Activated CD4-positive, alpha-beta memory T cell treated with anti-CD3 and anti-CD28 coated beads, Interleukin-2, amount 10 ng/mL, durations not matched to agents 7 days and 5 days (primary cell): ENCODE measurements around the gene TP53INP2. TPM values are rescaled to one million over a fixed set of nuclear protein-coding genes. Genes with fewer than 3 reads are reported as not detected.

Source experiments
- CTCF ChIA-PET: fragments of 350-600 bp; sonication (Branson Sonifier 250); formaldehyde crosslinking; loops from one replicate; lab custom pipeline; 2021; ENCODE audit warnings: antibody characterized with exemption, inconsistent platforms; lab: Charles Lee
- POLR2A ChIA-PET: fragments of 350-600 bp; sonication (Branson Sonifier 250); formaldehyde crosslinking; loops from one replicate; lab custom pipeline; 2021; ENCODE audit warnings: antibody characterized with exemption; lab: Charles Lee
- DNase-seq: peaks from one replicate; pipeline ENCODE4 v3.0.0-alpha.2; 2020
- H3K27ac Mint-ChIP-seq: one replicate; pipeline ENCODE4 v1.8.0; 2021; ENCODE audit warnings: mild to moderate bottlenecking, mixed read lengths
- H3K27me3 Mint-ChIP-seq: one replicate; pipeline ENCODE4 v1.8.0; 2021; ENCODE audit warnings: mixed read lengths
- H3K36me3 Mint-ChIP-seq: one replicate; pipeline ENCODE4 v1.8.0; 2021; ENCODE audit warnings: low read depth, mixed read lengths
- H3K4me1 Mint-ChIP-seq: one replicate; pipeline ENCODE4 v1.8.0; 2021; ENCODE audit warnings: mixed read lengths
- H3K4me3 Mint-ChIP-seq: one replicate; pipeline ENCODE4 v1.8.0; 2021; ENCODE audit warnings: mild to moderate bottlenecking, mixed read lengths
- H3K9me3 Mint-ChIP-seq: one replicate; pipeline ENCODE4 v1.8.0; 2021; ENCODE audit warnings: mixed read lengths
- total RNA-seq, 2 experiments: library from RNA; stranded (reverse); gene quantifications; one replicate each; pipeline ENCODE4 v1.2.3, GENCODE V29; 2021

The TP53INP2 gene
- total RNA-seq, 2 experiments from 2014 or later: 3.3 TPM

DNA sequence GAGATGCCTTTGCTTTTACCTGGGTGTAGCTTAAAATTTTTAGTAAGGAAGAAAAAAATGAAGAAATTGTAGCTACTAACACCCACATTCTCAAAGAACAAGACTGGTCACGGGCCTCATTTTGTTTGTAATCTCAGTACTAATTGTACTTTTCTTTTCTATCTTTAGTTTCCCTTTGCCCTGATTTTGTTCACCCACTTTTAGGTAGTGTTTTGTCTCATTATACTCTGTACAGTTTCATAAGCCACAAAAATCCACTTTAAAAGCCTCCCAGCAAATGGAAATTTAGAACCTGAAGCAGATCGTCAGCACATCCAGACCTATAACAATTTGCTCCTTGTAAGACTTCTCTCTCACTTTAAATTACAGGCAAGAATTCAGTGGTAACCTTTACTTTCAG lies 43.3 kb downstream of the TP53INP2 start:
- CTCF ChIA-PET: interaction anchor here (0.6 to 3.1 kb wide), 6 partner anchors 15 to 553 kb away, joined by 3 to 12 read pairs (median 5); no protein-coding TSS in a partner anchor
- no peak overlapping the region for H3K27ac Mint-ChIP-seq
- no peak for DNase-seq
- H3K4me1 Mint-ChIP-seq: peaks cover 8% of the 10 kb centered on the region
- POLR2A ChIA-PET: interaction anchor here (0.7 kb wide), 1 partner anchor 43 kb away, joined by 3 read pairs; the partner anchor contains the start of gene TP53INP2
- no peak overlapping the region for H3K4me3 Mint-ChIP-seq
- no peaks in the 10 kb centered on the region for H3K9me3 Mint-ChIP-seq
- H3K27me3 Mint-ChIP-seq: no peaks in the 10 kb centered on the region
- peaks cover 55% of the 10 kb centered on the region for H3K36me3 Mint-ChIP-seq

DNA sequence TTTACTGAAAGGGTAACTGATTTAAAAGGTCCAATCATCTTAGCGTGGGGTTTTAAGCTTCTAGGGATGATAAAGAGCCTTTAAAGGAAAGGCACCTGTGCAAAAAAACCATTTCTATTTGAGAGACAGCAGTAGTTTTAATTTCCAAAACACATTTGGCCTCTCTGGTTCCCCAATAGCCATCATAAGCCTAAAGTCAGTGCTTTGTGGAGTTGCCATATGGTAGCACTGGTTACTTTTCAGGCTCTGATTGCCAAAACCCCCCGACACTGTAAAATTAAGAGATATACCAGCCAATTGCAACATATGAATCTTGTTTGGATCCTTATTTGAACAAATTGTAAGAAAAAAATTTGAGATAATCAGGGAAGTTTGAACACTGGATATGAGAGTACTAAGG lies 44.6 kb downstream of the TP53INP2 start:
- no peaks in the 10 kb centered on the region for H3K9me3 Mint-ChIP-seq
- H3K27me3 Mint-ChIP-seq: no peaks in the 10 kb centered on the region
- ChIA-PET POLR2A (no interaction called here), CTCF (interaction anchor here (3.1 kb wide), 1 partner anchor 21 kb away, joined by 12 read pairs; no protein-coding TSS in a partner anchor)
- no peak overlapping the region for H3K27ac Mint-ChIP-seq
- H3K36me3 Mint-ChIP-seq: peaks cover 48% of the 10 kb centered on the region
- no peak for DNase-seq
- peaks cover 8% of the 10 kb centered on the region for H3K4me1 Mint-ChIP-seq
- no peak overlapping the region for H3K4me3 Mint-ChIP-seq

DNA sequence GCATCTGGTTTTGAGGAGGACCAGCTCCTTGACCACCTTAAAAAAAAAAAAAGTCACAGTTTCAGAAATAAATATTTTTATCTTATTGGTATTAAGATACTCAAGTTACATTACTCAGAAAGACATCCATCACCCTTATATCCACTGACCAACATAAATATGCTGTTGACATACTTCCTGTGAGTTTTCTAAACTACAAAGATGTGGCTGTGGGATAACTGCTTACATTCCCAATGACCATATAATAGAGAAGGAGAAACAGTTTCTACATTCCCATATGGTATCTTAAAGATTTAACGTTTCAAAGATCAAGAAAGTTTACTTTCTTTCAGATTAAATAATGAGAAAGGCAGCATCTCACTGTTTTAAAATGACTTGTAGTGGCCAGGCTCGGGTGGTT lies 46.3 kb downstream of the TP53INP2 start:
- Mint-ChIP-seq H3K27ac (no peak overlapping the region), H3K4me3 (no peak overlapping the region), H3K9me3 (no peaks in the 10 kb centered on the region), H3K36me3 (peaks cover 42% of the 10 kb centered on the region), H3K4me1 (peaks cover 8% of the 10 kb centered on the region), H3K27me3 (no peaks in the 10 kb centered on the region)
- POLR2A ChIA-PET: no interaction called here
- no peak for DNase-seq
- CTCF ChIA-PET: no interaction called here

DNA sequence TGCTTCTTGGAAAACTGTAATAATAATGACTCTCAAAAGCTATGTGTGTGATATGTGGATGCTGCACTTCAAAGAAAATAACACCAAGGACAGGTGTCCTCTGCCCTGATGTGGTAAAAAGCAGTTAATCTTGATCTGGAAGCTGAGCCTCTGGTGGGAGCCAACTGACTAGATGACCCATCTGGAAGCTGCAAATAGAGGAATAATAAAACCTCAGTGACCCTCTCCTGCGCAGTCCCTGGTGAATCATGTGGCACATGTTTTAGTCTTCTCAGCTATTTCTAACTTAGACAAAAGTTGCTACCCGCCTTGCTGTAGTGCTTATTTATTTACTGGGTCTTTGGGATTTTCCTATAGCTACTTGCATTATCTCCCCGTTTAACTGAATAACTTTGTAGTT lies 47.3 kb downstream of the TP53INP2 start:
- ChIA-PET POLR2A (no interaction called here), CTCF (interaction anchor here (1.0 to 1.1 kb wide), 2 partner anchors 18 to 439 kb away, joined by 3 read pairs; no protein-coding TSS in a partner anchor)
- no peaks in the 10 kb centered on the region for H3K27me3 Mint-ChIP-seq
- H3K27ac Mint-ChIP-seq: no peak overlapping the region
- H3K4me1 Mint-ChIP-seq: peaks cover 8% of the 10 kb centered on the region
- H3K4me3 Mint-ChIP-seq: no peak overlapping the region
- DNase-seq: no peak
- H3K9me3 Mint-ChIP-seq: no peaks in the 10 kb centered on the region
- H3K36me3 Mint-ChIP-seq: peaks cover 38% of the 10 kb centered on the region

DNA sequence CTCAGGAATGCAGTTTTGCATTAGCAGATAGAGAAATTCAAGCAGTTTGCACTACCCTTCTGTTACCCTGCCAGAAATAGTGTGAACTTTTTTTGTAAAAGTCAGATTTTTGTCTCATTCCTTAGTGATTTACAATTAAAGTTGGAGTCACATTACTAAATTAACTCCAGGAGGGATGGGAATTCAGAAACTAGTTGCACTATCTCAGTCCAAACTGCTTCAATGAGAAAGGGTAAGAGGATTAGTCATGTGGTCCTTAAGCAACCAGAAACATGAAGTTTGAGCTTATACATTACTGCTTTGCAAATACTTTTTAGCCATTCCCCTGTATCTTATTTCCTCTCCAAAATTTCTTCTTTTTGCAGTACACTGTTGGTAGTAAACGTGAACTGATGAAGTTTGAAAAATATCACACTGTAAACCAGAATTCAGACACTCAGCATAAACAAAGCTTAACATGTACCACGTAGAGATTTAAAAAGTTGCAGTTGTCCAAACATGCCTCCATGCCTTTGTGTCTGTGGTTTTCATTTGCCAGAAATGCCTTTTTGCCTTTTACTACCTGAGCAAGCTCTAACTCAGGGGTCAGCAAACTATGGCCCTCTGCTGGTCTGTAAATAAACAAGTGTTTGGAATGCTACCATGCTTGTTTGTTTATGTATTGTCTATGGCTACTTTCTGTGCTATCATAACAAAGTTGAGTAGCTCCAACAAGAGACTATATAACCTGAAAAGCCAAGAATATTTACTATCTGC lies 49.7 kb downstream of the TP53INP2 start:
- no peak for DNase-seq
- no peak overlapping the region for H3K4me3 Mint-ChIP-seq
- no peaks in the 10 kb centered on the region for H3K9me3 Mint-ChIP-seq
- H3K36me3 Mint-ChIP-seq: peaks cover 50% of the 10 kb centered on the region
- no peaks in the 10 kb centered on the region for H3K27me3 Mint-ChIP-seq
- no peak overlapping the region for H3K27ac Mint-ChIP-seq
- CTCF ChIA-PET: interaction anchor here (0.7 to 1.7 kb wide), 3 partner anchors 16 to 441 kb away, joined by 3 to 5 read pairs (median 4); partner anchors contain the start of gene ITCH
- POLR2A ChIA-PET: no interaction called here
- no peaks in the 10 kb centered on the region for H3K4me1 Mint-ChIP-seq

DNA sequence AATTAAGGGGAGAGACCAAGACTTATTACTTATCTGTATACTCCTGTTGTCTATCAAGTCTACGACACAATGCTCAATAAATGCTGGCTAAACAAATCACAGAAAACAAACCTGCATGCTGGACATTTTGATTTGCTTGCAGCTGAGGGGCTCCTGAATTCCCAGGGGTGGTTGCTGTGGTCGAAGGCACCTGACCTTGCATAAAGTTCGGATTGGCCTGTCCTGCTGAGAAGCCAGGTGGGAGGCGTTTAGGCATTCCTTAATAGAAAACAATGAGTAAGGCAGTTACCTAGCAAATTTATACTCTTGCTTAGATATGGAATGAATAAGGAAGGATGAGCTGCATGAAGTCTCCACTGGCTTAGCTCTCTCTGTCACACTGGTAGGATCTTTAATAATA lies 50.5 kb downstream of the TP53INP2 start:
- H3K27me3 Mint-ChIP-seq: no peaks in the 10 kb centered on the region
- H3K27ac Mint-ChIP-seq: no peak overlapping the region
- H3K9me3 Mint-ChIP-seq: no peaks in the 10 kb centered on the region
- H3K4me1 Mint-ChIP-seq: peaks cover 2% of the 10 kb centered on the region
- no peak for DNase-seq
- H3K36me3 Mint-ChIP-seq: peaks cover 49% of the 10 kb centered on the region
- ChIA-PET CTCF (interaction anchor here (0.7 to 1.7 kb wide), 3 partner anchors 15 to 442 kb away, joined by 3 to 5 read pairs (median 4); partner anchors contain the start of gene ITCH), POLR2A (no interaction called here)
- H3K4me3 Mint-ChIP-seq: no peak overlapping the region

DNA sequence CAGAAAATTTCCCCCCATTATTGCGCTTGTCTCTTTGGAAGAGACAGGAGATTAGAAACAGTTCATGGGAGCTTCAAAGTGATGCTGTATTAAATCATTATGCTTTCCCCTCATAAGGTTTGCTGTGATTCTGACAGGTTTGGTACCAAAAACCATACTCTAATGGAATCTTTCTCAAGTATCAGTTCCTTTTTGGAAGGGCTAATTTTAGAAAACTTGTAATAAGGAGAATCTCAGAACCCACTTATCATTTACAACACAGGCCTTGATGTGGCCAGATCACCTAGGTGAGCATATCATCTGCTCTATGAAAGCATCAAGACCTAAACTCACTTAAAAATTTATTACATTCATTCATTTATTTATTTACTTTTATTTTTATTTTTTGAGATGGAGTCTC lies 51.2 kb downstream of the TP53INP2 start:
- peaks cover 45% of the 10 kb centered on the region for H3K36me3 Mint-ChIP-seq
- CTCF ChIA-PET: interaction anchor here (1.7 to 2.3 kb wide), 3 partner anchors 14 to 443 kb away, joined by 4 to 11 read pairs (median 5); no protein-coding TSS in a partner anchor
- no peak for DNase-seq

DNA sequence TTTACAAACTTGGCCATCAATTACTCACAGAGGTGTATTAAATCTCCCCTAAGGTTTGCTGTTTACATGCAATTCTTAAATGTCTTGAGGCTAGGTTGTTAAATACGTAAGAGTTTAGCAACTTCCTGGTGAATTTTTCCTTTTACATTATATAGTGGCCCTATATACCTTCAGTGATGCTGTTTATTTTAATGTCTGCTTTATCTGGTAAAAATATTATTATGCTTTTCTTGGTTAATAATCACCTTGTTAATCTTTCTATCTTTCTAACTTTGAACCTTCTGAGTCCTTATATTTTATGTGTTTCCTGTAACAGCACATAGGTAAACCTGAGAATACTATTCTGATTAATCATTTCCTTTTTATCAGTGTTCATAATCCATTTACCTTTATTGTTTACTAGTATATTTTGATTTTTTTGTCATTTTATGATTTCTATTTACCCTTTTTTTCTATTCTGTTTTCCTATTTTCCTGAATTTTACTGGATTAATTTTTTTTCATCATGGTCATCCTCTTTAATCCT lies 57.9 kb downstream of the TP53INP2 start:
- H3K27me3 Mint-ChIP-seq: no peaks in the 10 kb centered on the region
- CTCF ChIA-PET: interaction anchor here (1.6 kb wide), 1 partner anchor 14 kb away, joined by 4 read pairs; no protein-coding TSS in a partner anchor
- peaks cover 47% of the 10 kb centered on the region for H3K36me3 Mint-ChIP-seq
- H3K9me3 Mint-ChIP-seq: no peaks in the 10 kb centered on the region
- H3K4me1 Mint-ChIP-seq: peaks cover 4% of the 10 kb centered on the region
- no peak overlapping the region for H3K4me3 Mint-ChIP-seq
- POLR2A ChIA-PET: interaction anchor here (0.7 kb wide), 1 partner anchor 12 kb away, joined by 3 read pairs; no protein-coding TSS in a partner anchor
- DNase-seq: no peak
- no peak overlapping the region for H3K27ac Mint-ChIP-seq

More for the DNA sequence above, 51.2 kb downstream of the TP53INP2 start:
- Mint-ChIP-seq H3K4me3 (no peak overlapping the region), H3K27me3 (no peaks in the 10 kb centered on the region), H3K9me3 (no peaks in the 10 kb centered on the region), H3K4me1 (peaks cover 2% of the 10 kb centered on the region), H3K27ac (no peak overlapping the region)
- POLR2A ChIA-PET: no interaction called here

Other genes with a start within 250 kb of the TP53INP2 start
- gene DYNLRB1, start 187.9 kb upstream of the TP53INP2 start, total RNA-seq: 100 to 1,000 TPM; 107 to 109 TPM
- gene MAP1LC3A, start 145.6 kb upstream of the TP53INP2 start, total RNA-seq: 10 to 100 TPM in 1 of 2 experiments, 1 to 10 TPM in 1; 8.9 to 10.5 TPM
- gene PIGU, start 27.3 kb upstream of the TP53INP2 start, total RNA-seq: 10 to 100 TPM; 18.3 to 18.6 TPM
- 10 to 100 TPM; 28.9 to 29.8 TPM for gene NCOA6, start 121.3 kb downstream of the TP53INP2 start, total RNA-seq
- 1 to 10 TPM; 5.7 to 5.9 TPM for gene GGT7, start 168.5 kb downstream of the TP53INP2 start, total RNA-seq
- gene ACSS2, start 172.3 kb downstream of the TP53INP2 start, total RNA-seq: 10 to 100 TPM; 43.5 to 47.5 TPM